Prostate gland (tissue), 2 donors: ENCODE data around the gene CEACAM4.

ENCODE experiments used
- POLR2AphosphoS5 ChIP-seq: sonication (generic); formaldehyde crosslinking; IDR thresholded peaks from one replicate; pipeline ENCODE4 v1.6.1; 2017; ENCODE audit warnings: antibody characterized with exemption
- TF ChIP-seq, protein P1 (sequence below), 4 experiments: fragments of 200-600 bp in 2 of 4; fragments of 450-650 bp in 2 of 4; sonication (generic) in 2 of 4; IDR thresholded peaks; 1 replicate in 3 of 4; 2 replicates in 1 of 4; pipeline ENCODE4 v1.5.1; 2016 to 2019; ENCODE audit warnings: antibody characterized with exemption in 4 of 4, mild to moderate bottlenecking in 2 of 4, moderate library complexity in 2 of 4

GRCh38 chr19:41657157-41657556 lies 30.3 kb upstream of the CEACAM4 start:
- no peak for TF ChIP-seq POLR2AphosphoS5
- TF ChIP-seq, protein P1, sequence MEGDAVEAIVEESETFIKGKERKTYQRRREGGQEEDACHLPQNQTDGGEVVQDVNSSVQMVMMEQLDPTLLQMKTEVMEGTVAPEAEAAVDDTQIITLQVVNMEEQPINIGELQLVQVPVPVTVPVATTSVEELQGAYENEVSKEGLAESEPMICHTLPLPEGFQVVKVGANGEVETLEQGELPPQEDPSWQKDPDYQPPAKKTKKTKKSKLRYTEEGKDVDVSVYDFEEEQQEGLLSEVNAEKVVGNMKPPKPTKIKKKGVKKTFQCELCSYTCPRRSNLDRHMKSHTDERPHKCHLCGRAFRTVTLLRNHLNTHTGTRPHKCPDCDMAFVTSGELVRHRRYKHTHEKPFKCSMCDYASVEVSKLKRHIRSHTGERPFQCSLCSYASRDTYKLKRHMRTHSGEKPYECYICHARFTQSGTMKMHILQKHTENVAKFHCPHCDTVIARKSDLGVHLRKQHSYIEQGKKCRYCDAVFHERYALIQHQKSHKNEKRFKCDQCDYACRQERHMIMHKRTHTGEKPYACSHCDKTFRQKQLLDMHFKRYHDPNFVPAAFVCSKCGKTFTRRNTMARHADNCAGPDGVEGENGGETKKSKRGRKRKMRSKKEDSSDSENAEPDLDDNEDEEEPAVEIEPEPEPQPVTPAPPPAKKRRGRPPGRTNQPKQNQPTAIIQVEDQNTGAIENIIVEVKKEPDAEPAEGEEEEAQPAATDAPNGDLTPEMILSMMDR (IDR thresholded peaks at IDR 0.05), result no peak
